ENCODE measurements around the gene RASA1. TPM values are rescaled to one million over a fixed set of nuclear protein-coding genes. Genes with fewer than 3 reads are reported as not detected.

Gene RASA1
- polyA plus RNA-seq, 3 donors, result 2.1 to 20.1 (median 4.0) TPM

DNA sequence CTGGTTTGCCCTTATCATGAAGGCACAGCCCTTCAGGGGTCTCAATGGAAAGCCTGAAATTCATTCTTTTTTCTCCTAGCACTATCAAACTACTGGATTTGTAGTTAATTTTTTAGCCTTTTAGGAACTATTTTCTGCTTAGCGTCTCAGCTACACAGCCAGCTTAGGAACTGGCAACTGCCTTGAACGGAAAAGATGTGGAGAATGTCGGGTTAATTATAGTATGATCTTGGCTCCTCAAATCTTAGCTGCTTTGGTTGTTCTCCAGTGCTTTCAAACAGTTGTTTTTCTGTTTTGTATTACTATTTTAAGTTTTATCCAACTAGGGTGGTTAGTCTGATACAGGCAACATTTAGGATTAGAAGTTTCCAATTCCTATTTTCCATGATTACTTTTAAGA lies 100.9 kb downstream of the RASA1 start:
- Histone ChIP-seq H3K4me3 (replicated peaks in 1 of 3; ENCODE audit: low read depth in 2 of 3, low read length in 3 of 3) (no peak overlapping the region), H2AFZ (ENCODE audit: insufficient read depth, low read depth, low read length, poor library complexity, severe bottlenecking) (no peak overlapping the region), H3K4me1 (ENCODE audit: control insufficient read depth in 1 of 2, insufficient read depth in 2 of 2, low read length in 2 of 2) (no peaks in the 10 kb centered on the region), H3K9ac (ENCODE audit: insufficient read depth, low read length, poor library complexity, severe bottlenecking) (no peak overlapping the region), H3K27me3 (ENCODE audit: control insufficient read depth in 2 of 2, insufficient read depth in 2 of 2, low read length in 2 of 2) (no peaks in the 10 kb centered on the region), H4K20me1 (ENCODE audit: insufficient read depth, low read length) (peaks cover 16% of the 10 kb centered on the region), H3K4me2 (replicated peaks; ENCODE audit: extremely low read depth, low read length, poor library complexity, severe bottlenecking) (no peak overlapping the region), H3K27ac (ENCODE audit: low read depth in 1 of 2, low read length in 2 of 2) (no peak overlapping the region), H3K9me3 (replicated peaks in 1 of 2; ENCODE audit: control insufficient read depth in 1 of 2, insufficient read depth in 1 of 2, low read length in 2 of 2) (no peaks in the 10 kb centered on the region), H3K79me2 (ENCODE audit: insufficient read depth, low read length) (no peaks in the 10 kb centered on the region), H3K36me3 (replicated peaks in 1 of 2; ENCODE audit: control insufficient read depth in 1 of 2, insufficient read depth in 2 of 2, low read length in 2 of 2) (peaks cover 80 to 95% of the 10 kb centered on the region in 2 donors)
- Mint-ChIP-seq H3K9me3 (no peaks in the 10 kb centered on the region), H3K27ac (no peak overlapping the region), H3K36me3 (peaks cover 51 to 71% of the 10 kb centered on the region in 2 donors), H3K4me1 (no peaks in the 10 kb centered on the region), H3K4me3 (no peak overlapping the region), H3K27me3 (ENCODE audit: low read depth in 3 of 3) (no peaks in the 10 kb centered on the region)
- no CpG with 5 or more reads among the region's 3 CpGs for WGBS (ENCODE audit: insufficient coverage)
- intact Hi-C loops (cut with micrococcal nuclease), result no loop called here
- DNase-seq, result no peak
- TF ChIP-seq, protein P1, sequence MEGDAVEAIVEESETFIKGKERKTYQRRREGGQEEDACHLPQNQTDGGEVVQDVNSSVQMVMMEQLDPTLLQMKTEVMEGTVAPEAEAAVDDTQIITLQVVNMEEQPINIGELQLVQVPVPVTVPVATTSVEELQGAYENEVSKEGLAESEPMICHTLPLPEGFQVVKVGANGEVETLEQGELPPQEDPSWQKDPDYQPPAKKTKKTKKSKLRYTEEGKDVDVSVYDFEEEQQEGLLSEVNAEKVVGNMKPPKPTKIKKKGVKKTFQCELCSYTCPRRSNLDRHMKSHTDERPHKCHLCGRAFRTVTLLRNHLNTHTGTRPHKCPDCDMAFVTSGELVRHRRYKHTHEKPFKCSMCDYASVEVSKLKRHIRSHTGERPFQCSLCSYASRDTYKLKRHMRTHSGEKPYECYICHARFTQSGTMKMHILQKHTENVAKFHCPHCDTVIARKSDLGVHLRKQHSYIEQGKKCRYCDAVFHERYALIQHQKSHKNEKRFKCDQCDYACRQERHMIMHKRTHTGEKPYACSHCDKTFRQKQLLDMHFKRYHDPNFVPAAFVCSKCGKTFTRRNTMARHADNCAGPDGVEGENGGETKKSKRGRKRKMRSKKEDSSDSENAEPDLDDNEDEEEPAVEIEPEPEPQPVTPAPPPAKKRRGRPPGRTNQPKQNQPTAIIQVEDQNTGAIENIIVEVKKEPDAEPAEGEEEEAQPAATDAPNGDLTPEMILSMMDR (IDR thresholded peaks at IDR 0.05), result no peak

DNA sequence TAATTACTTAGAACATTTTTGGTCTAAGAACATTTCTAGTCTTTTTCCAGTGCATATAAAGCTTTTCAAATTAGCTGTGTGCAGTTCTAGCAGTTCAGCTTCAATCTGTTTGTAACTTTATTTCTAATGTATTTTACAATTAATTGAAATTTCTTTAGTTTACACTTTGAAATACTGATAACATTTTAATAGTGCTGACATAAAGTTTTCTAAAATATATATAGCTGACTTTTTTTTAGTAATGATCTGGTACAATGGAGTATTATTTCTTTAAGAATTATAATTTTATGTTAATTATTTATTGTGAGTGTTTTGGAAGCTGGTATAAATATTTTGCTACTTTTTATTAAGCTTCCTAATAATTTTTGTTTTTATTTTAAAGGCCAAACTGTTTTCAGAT lies 101.7 kb downstream of the RASA1 start:
- no peak overlapping the region for H3K9ac ChIP-seq (ENCODE audit: insufficient read depth, low read length, poor library complexity, severe bottlenecking)
- no peaks in the 10 kb centered on the region for H3K79me2 ChIP-seq (ENCODE audit: insufficient read depth, low read length)
- no peaks in the 10 kb centered on the region for H3K4me1 Mint-ChIP-seq
- H3K4me3 ChIP-seq (replicated peaks in 1 of 3; ENCODE audit: low read depth in 2 of 3, low read length in 3 of 3), result no peak overlapping the region
- H3K36me3 Mint-ChIP-seq, result peaks cover 51 to 72% of the 10 kb centered on the region in 2 donors
- H3K4me1 ChIP-seq (ENCODE audit: control insufficient read depth in 1 of 2, insufficient read depth in 2 of 2, low read length in 2 of 2), result no peaks in the 10 kb centered on the region
- no peak overlapping the region for H3K4me2 ChIP-seq (replicated peaks; ENCODE audit: extremely low read depth, low read length, poor library complexity, severe bottlenecking)
- H3K9me3 Mint-ChIP-seq, result no peaks in the 10 kb centered on the region
- H2AFZ ChIP-seq (ENCODE audit: insufficient read depth, low read depth, low read length, poor library complexity, severe bottlenecking), result no peak overlapping the region
- no peaks in the 10 kb centered on the region for H3K9me3 ChIP-seq (replicated peaks in 1 of 2; ENCODE audit: control insufficient read depth in 1 of 2, insufficient read depth in 1 of 2, low read length in 2 of 2)
- no peak overlapping the region for H3K27ac ChIP-seq (ENCODE audit: low read depth in 1 of 2, low read length in 2 of 2)
- no peaks in the 10 kb centered on the region for H3K27me3 ChIP-seq (ENCODE audit: control insufficient read depth in 2 of 2, insufficient read depth in 2 of 2, low read length in 2 of 2)
- peaks cover 16% of the 10 kb centered on the region for H4K20me1 ChIP-seq (ENCODE audit: insufficient read depth, low read length)
- no peaks in the 10 kb centered on the region for H3K27me3 Mint-ChIP-seq (ENCODE audit: low read depth in 3 of 3)
- TF ChIP-seq, protein P1 (IDR thresholded peaks at IDR 0.05), result no peak
- no peak overlapping the region for H3K4me3 Mint-ChIP-seq
- DNase-seq, result no peak
- no peak overlapping the region for H3K27ac Mint-ChIP-seq
- intact Hi-C loops (cut with micrococcal nuclease), result no loop called here
- H3K36me3 ChIP-seq (replicated peaks in 1 of 2; ENCODE audit: control insufficient read depth in 1 of 2, insufficient read depth in 2 of 2, low read length in 2 of 2), result peaks cover 75 to 90% of the 10 kb centered on the region in 2 donors
